Breast epithelium (tissue), 3 donors: ENCODE measurements around the gene SHISA4.

ENCODE experiments used
- CTCF ChIP-seq, 3 donors: fragments of 450-650 bp; IDR thresholded peaks; one replicate each; pipeline ENCODE4 v1.5.1; 2016 to 2017; ENCODE audit warnings: antibody characterized with exemption in 3 of 3, mild to moderate bottlenecking in 3 of 3, moderate library complexity in 3 of 3
- POLR2A ChIP-seq: fragments of 450-650 bp; IDR thresholded peaks from one replicate; pipeline ENCODE4 v1.6.1; 2016; ENCODE audit warnings: antibody characterized with exemption, mild to moderate bottlenecking, moderate library complexity
- POLR2AphosphoS5 ChIP-seq, 3 donors: sonication (generic); formaldehyde crosslinking; IDR thresholded peaks; one replicate each; pipeline ENCODE4 v1.6.1; 2017; ENCODE audit warnings: antibody characterized with exemption in 3 of 3

- TF ChIP-seq POLR2A (no peak), CTCF (IDR thresholded peaks at IDR 0.05) (no peak), POLR2AphosphoS5 (IDR thresholded peaks at IDR 0.05) (no peak)
These were observed 46.1 kb upstream of the SHISA4 start for GRCh38 chr1:201842472-201843027.
